Astrocyte of the cerebellum (primary cell): ENCODE data around the gene INPP5A.
"Not testable (repeated sequence)": the region's sequence is repeated elsewhere in the genome, so short reads cannot be mapped to it uniquely, and the experiment has no call there.

ENCODE experiments used
- DNase-seq: peaks from one replicate; pipeline ENCODE4 v3.0.0-alpha.2; 2011; ENCODE audit warnings: low read depth
- H3K4me3 ChIP-seq: 2 replicates; pipeline ENCODE4 v1.5.1; 2011; ENCODE audit warnings: mild to moderate bottlenecking, low read depth, low read length, moderate library complexity
- in situ Hi-C: cut with HindIII; loops from 2 replicates; pipeline ENCODE4 v1.10.0; 2017; ENCODE audit warnings: low sequenced_read_pairs
- TF ChIP-seq, protein P1 (sequence below): IDR thresholded peaks from 2 replicates; pipeline ENCODE4 v1.5.1; 2012; ENCODE audit warnings: low read length, low read depth, moderate library complexity, mild to moderate bottlenecking; ENCODE audit errors: missing control alignments

INPP5A gene

DNA sequence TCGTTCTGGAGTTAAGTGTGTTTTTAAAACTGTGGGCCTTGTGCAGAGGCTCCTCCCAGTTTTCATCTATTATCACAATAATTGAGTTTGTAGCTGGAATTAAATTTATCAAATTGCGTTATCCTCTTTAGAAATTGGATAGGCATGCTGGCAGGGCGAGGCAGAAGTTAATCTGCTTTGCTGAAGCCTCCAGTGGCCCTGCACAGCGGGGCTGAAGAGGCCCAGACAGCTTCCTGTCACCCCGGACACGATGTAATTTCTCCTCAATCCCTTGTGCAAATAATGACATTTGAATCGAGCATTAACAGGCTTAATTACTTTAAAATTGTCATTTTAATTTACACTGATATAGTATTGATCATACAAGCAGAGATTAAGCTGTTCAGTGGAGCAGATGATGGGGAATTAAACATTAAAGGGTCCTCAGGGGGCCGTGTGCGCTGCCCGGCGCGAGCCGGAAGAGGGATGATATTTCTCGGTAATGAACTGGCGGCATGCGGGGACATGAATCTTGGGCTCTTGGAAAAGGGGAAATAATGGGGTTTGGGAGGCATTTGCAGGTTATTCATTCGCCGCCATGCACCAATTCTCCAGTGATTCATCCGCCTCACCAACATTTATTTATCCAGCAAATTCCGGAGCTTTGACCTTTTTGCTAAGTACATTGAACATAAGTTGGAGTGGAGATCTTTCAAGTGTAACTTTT lies 129.9 kb downstream of the INPP5A start:
- TF ChIP-seq, protein P1, sequence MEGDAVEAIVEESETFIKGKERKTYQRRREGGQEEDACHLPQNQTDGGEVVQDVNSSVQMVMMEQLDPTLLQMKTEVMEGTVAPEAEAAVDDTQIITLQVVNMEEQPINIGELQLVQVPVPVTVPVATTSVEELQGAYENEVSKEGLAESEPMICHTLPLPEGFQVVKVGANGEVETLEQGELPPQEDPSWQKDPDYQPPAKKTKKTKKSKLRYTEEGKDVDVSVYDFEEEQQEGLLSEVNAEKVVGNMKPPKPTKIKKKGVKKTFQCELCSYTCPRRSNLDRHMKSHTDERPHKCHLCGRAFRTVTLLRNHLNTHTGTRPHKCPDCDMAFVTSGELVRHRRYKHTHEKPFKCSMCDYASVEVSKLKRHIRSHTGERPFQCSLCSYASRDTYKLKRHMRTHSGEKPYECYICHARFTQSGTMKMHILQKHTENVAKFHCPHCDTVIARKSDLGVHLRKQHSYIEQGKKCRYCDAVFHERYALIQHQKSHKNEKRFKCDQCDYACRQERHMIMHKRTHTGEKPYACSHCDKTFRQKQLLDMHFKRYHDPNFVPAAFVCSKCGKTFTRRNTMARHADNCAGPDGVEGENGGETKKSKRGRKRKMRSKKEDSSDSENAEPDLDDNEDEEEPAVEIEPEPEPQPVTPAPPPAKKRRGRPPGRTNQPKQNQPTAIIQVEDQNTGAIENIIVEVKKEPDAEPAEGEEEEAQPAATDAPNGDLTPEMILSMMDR = no peak
- H3K4me3 ChIP-seq = no peak overlapping the region
- in situ Hi-C loops = no loop called here
- peak; percentile 37 for DNase-seq

DNA sequence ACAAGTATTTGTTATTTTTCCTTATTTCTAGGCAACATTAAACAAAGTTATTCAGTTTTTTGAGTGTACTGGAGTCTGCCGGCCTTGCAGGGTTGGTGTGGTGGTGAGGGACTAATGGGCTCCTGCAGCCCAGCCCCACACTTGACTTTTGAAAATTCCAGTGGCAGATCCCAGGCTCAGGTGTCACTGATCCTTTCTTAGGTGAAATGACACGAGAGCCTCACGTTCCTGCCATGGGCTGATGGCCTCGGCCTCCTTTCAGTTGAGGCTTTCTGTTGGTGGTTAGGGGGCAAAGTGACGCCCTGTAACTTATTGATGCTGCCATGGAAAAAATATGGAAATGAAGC lies 130.4 kb downstream of the INPP5A start:
- TF ChIP-seq, protein P1 = no peak
- in situ Hi-C loops = no loop called here
- H3K4me3 ChIP-seq = no peak overlapping the region
- no peak for DNase-seq

DNA sequence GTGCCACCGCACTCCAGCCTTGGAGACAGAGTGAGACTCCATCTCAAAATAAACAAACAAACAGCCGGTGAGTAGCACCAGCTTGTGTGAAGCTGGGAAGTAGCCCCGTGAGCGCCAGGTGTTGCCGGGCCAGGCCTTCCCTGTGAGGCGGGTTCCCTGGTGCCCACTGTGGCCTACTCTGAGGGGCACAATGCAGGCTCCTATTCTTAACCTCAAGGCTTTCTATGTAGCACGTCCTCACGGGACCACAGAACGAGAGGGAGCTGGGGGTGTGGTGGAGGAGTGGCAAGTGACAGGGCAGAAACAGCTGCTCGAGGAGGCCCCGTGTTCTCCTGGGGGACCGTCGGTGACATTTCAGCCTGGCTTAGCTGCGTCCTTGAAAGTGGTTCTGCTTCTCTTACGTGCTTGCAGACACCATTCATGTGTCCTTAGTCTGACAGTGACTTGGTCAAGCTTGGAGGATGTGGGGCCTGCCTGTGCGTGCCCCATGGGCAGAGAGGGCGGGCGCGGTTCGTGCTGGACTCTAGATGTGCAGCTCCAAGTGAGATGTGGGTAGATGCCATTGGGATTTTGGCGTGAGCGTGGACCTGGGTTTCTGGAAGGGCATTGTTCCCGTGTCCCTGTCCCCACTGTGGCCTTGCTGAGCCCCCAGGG lies 131.7 kb downstream of the INPP5A start:
- TF ChIP-seq, protein P1 = no peak
- DNase-seq = no peak
- in situ Hi-C loops = no loop called here
- H3K4me3 ChIP-seq = no peak overlapping the region

DNA sequence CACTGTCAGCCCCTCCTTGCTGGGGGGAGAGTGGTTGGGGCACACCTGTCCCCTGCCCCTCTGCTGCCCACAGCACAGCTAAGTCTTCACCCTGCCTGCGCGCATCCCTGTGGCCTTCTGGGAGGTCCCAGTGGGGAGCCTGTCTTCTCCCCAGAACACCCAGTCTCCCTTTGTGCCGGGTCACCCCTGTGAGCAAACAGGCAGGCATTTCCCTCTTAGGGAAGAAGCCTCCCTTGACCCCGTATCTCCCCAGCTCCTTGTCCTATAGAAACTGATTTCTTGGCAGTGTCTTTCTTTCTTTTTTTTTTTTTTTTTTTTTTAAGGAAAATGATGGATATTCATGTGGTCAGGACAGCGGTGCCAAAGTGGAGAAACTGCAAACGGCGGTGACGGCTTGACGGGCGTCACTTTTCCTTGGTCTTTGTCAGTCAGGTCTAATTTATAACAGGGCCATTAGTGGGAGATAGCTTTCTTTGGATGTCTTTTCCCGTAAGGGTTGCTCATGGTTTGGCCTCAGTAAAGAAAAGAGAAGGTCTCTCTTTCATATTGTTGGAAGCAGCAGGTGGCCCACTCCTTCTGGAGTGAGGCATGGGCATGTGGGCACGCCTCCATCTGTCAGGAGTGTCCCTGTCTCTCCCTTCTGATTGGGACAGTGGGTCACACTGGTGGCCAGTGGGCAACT lies 133.1 kb downstream of the INPP5A start:
- no peak for DNase-seq
- H3K4me3 ChIP-seq = no peak overlapping the region
- in situ Hi-C loops = no loop called here
- TF ChIP-seq, protein P1 = no peak

DNA sequence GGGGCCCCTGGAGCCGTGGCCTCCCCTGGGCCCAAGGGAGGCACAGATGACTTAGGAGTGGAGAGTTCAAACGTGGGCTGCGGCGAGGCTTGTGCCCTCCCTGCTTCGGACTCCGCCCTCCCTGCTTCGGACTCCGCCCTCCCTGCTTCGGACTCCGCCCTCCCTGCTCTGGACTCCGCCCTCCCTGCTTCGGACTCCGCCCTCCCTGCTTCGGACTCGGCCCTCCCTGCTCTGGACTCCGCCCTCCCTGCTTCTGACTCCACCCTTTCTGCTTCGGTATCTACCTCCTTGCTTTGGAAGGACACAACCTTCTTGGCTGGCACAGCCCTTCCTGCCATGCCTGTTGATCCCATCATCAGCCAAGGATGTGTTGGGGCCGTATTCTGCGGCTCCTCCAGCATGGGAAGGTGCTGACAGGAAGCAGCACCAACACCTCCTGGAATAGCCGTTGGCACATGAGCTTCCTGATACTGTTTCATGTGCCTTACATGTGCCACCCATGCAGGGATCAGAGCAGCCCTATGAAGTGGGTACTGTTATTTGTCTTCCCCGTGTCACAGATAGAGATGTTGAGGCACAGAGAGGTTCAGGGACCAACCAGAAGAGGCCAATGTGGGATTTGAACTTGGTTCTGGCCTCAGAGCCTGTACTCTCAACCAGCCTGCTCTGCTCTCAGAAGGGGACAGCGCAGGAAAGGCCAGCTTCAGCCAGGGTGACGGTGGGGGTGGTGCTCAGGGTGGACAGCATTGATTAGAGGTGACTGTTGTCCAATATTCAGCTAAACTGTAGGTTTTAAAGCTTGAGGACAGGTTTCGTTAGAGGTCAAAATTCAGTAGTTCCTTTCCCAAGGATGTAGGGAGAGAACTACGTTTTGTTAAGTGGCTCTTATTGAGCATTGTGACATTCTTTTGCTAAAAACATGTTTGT lies 133.9 kb downstream of the INPP5A start:
- TF ChIP-seq, protein P1 = no peak
- H3K4me3 ChIP-seq = no peak overlapping the region
- no peak for DNase-seq
- in situ Hi-C loops = no loop called here

DNA sequence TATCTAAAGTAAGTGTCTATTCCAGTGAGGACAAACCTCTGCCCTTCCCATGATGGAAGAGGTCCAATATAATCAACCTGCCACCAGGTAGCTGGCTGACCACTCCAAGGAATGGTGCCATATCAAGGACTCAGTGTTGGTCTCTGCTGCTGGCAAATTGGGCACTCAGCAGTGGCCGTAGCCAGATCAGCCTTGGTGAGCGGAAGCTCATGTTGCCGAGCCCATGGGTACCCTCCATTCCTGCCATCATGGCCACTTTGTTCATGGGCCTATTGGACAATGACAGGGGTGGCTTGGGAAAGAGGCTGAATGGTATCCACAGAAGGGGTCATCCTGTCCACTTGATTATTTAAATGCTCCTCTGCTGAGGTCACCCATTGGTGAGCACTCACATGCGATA lies 136.2 kb downstream of the INPP5A start:
- DNase-seq, H3K4me3 ChIP-seq, in situ Hi-C loops: not testable (repeated sequence)
